NT2/D1 (cell line): ENCODE measurements around the gene RBM28.

Experiments
- DNase-seq: peaks from one replicate; pipeline ENCODE4 v3.0.0-alpha.2; 2011; ENCODE audit warnings: low read depth, low spot score
- H3K27me3 ChIP-seq: 2 replicates; pipeline ENCODE4 v1.6.0; 2011; ENCODE audit warnings: mild to moderate bottlenecking; ENCODE audit not compliant: insufficient read length, insufficient read depth
- H3K36me3 ChIP-seq: 2 replicates; pipeline ENCODE4 v1.6.1; 2011; ENCODE audit warnings: mild to moderate bottlenecking, low read length, mixed read lengths; ENCODE audit not compliant: insufficient read depth, insufficient read length
- H3K4me1 ChIP-seq: 2 replicates; pipeline ENCODE4 v1.5.1; 2011; ENCODE audit not compliant: insufficient read depth, insufficient read length
- H3K4me3 ChIP-seq: 2 replicates; pipeline ENCODE4 v1.5.1; 2011; ENCODE audit warnings: low read depth; ENCODE audit not compliant: insufficient read length
- H3K9ac ChIP-seq: 2 replicates; pipeline ENCODE4 v1.6.0; 2011; ENCODE audit warnings: low read depth; ENCODE audit not compliant: insufficient read length
- H3K9me3 ChIP-seq: 2 replicates; pipeline ENCODE4 v1.5.1; 2011; ENCODE audit warnings: mild to moderate bottlenecking, low read length; ENCODE audit not compliant: insufficient read depth
- SUZ12 ChIP-seq: IDR thresholded peaks from 2 replicates; pipeline ENCODE4 v1.6.1; 2011; ENCODE audit not compliant: insufficient read length, insufficient read depth; ENCODE audit errors: extremely low read depth
- YY1 ChIP-seq: IDR thresholded peaks from 2 replicates; pipeline ENCODE4 v1.6.1; 2011; ENCODE audit not compliant: insufficient read length, insufficient read depth
- ZNF274 ChIP-seq: IDR thresholded peaks from 2 replicates; pipeline ENCODE4 v1.6.1; 2011; ENCODE audit warnings: mild to moderate bottlenecking, low read depth, low read length

The RBM28 gene

GRCh38 chr7:128359336-128359735 is 15.6 kb upstream of the RBM28 start:
- H3K27me3 ChIP-seq: peaks cover 45% of the 10 kb centered on the region
- no peaks in the 10 kb centered on the region for H3K9me3 ChIP-seq
- no peaks in the 10 kb centered on the region for H3K36me3 ChIP-seq
- H3K9ac ChIP-seq: no peak overlapping the region
- peaks cover 12% of the 10 kb centered on the region for H3K4me1 ChIP-seq
- TF ChIP-seq SUZ12: no peak
- TF ChIP-seq ZNF274: no peak
- no peak for TF ChIP-seq YY1
- no peak for DNase-seq
- H3K4me3 ChIP-seq: no peak overlapping the region

GRCh38 chr7:128358233-128358632 is 14.5 kb upstream of the RBM28 start:
- TF ChIP-seq YY1: no peak
- no peak for TF ChIP-seq SUZ12
- no peak overlapping the region for H3K4me3 ChIP-seq
- H3K27me3 ChIP-seq: peaks cover 34% of the 10 kb centered on the region
- no peaks in the 10 kb centered on the region for H3K9me3 ChIP-seq
- no peak for DNase-seq
- H3K4me1 ChIP-seq: peaks cover 12% of the 10 kb centered on the region
- H3K9ac ChIP-seq: no peak overlapping the region
- H3K36me3 ChIP-seq: no peaks in the 10 kb centered on the region

DNA sequence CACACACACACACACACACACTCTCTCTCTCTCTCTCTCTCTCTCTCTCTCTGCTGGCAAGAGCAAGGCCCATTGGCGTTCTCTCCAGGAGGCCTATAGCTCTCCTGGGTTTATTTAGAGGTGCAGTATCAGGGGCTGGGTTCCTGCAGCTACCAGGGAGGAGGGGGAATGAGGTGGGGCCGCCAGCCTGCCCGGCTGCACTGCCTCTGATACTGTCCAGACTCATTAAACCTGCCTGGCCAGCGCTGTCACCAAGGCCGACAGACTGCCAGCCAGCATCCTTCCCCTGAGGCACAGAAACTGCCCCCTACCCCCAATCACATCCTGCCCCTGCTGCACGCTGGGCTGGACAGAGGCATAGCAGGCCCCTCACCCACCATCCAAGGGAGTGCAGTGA is 13.5 kb upstream of the RBM28 start:
- H3K9me3 ChIP-seq: no peaks in the 10 kb centered on the region
- no peak overlapping the region for H3K4me3 ChIP-seq
- H3K9ac ChIP-seq: peak overlapping the region; percentile 21
- H3K36me3 ChIP-seq: no peaks in the 10 kb centered on the region
- TF ChIP-seq SUZ12: no peak
- TF ChIP-seq YY1: no peak
- no peak for TF ChIP-seq ZNF274
- H3K4me1 ChIP-seq: peaks cover 16% of the 10 kb centered on the region
- H3K27me3 ChIP-seq: peaks cover 24% of the 10 kb centered on the region
- no peak for DNase-seq

- TF ChIP-seq SUZ12 (no peak), ZNF274 (no peak), YY1 (no peak)
- H3K27me3 ChIP-seq: peaks cover 18% of the 10 kb centered on the region
- no peaks in the 10 kb centered on the region for H3K9me3 ChIP-seq
- H3K36me3 ChIP-seq: no peaks in the 10 kb centered on the region
- H3K4me3 ChIP-seq: no peak overlapping the region
- H3K9ac ChIP-seq: no peak overlapping the region
- peaks cover 16% of the 10 kb centered on the region for H3K4me1 ChIP-seq
- no peak for DNase-seq
These were observed 13.0 kb upstream of the RBM28 start for GRCh38 chr7:128356546-128357216.

- no peaks in the 10 kb centered on the region for H3K36me3 ChIP-seq
- TF ChIP-seq YY1 (no peak), SUZ12 (no peak), ZNF274 (no peak)
- no peaks in the 10 kb centered on the region for H3K9me3 ChIP-seq
- peaks cover 3% of the 10 kb centered on the region for H3K27me3 ChIP-seq
- H3K9ac ChIP-seq: no peak overlapping the region
- peaks cover 18% of the 10 kb centered on the region for H3K4me1 ChIP-seq
- H3K4me3 ChIP-seq: no peak overlapping the region
- DNase-seq: no peak
These were observed 9.9 kb upstream of the RBM28 start for GRCh38 chr7:128353610-128354009.

GRCh38 chr7:128353189-128353588 is 9.5 kb upstream of the RBM28 start:
- no peak for DNase-seq
- Histone ChIP-seq H3K4me1 (peaks cover 18% of the 10 kb centered on the region), H3K4me3 (no peak overlapping the region), H3K9me3 (no peaks in the 10 kb centered on the region), H3K9ac (no peak overlapping the region), H3K27me3 (no peaks in the 10 kb centered on the region), H3K36me3 (no peaks in the 10 kb centered on the region)
- TF ChIP-seq SUZ12 (no peak), ZNF274 (no peak)

- H3K9me3 ChIP-seq: no peaks in the 10 kb centered on the region
- no peak for DNase-seq
- TF ChIP-seq YY1 (no peak), SUZ12 (no peak), ZNF274 (no peak)
- H3K27me3 ChIP-seq: no peaks in the 10 kb centered on the region
- no peaks in the 10 kb centered on the region for H3K36me3 ChIP-seq
- no peak overlapping the region for H3K9ac ChIP-seq
- no peak overlapping the region for H3K4me3 ChIP-seq
- peaks cover 18% of the 10 kb centered on the region for H3K4me1 ChIP-seq
These were observed 8.9 kb upstream of the RBM28 start for GRCh38 chr7:128352636-128353035.
